ENCODE results near the gene CHIC2.

Gene CHIC2

DNA sequence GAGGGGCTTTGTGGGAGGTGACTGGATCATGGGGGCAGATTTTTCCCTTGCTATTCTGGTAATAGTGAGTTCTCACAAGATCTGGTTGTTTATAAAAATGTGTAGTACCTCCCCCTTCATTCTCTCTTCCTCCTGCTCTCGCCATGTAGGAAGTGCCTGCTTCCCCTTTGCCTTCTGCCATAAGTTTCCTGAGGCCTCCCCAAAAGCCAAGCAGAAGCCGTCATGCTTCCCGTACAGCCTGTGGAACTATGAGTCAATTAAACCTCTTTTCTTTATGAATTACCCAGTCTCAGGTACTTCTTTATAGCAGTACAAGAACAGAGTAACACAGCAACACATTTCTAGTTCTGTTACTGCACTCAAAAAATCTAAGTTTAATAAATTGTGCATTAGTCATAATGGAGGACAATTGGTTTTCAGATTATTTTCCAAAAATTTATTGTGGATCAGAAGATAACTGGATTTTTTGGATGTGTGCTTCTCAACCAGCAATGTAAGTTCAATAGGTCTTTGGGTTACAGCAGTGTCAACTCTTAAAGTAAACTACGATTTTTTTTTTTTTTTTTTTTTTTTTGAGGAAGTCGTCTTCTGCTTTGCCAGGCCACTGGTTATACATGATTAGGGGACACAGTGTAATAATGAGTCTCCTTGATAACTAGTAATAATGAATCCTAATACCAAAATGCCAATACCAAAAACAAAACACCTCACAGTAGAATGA, 69.9 kb downstream of the CHIC2 start:
- Histone ChIP-seq H3K36me3 (no peaks in the 10 kb centered on the region), H3K4me3 (ENCODE audit: low read depth, low read length) (no peak overlapping the region), H3K27me3 (no peaks in the 10 kb centered on the region), H3K9me3 (no peaks in the 10 kb centered on the region), H3K4me1 (no peaks in the 10 kb centered on the region)
- TF ChIP-seq CTCF (IDR thresholded peaks at IDR 0.05; ENCODE audit: low read depth, low read length): no peak
- no peak for DNase-seq

GRCh38 chr4:53992785-53993184, 71.6 kb downstream of the CHIC2 start:
- TF ChIP-seq CTCF (IDR thresholded peaks at IDR 0.05; ENCODE audit: low read depth, low read length): no peak
- no peaks in the 10 kb centered on the region for H3K9me3 ChIP-seq
- H3K4me1 ChIP-seq: no peaks in the 10 kb centered on the region
- DNase-seq: no peak
- no peak overlapping the region for H3K4me3 ChIP-seq (ENCODE audit: low read depth, low read length)
- no peaks in the 10 kb centered on the region for H3K27me3 ChIP-seq
- no peaks in the 10 kb centered on the region for H3K36me3 ChIP-seq

DNA sequence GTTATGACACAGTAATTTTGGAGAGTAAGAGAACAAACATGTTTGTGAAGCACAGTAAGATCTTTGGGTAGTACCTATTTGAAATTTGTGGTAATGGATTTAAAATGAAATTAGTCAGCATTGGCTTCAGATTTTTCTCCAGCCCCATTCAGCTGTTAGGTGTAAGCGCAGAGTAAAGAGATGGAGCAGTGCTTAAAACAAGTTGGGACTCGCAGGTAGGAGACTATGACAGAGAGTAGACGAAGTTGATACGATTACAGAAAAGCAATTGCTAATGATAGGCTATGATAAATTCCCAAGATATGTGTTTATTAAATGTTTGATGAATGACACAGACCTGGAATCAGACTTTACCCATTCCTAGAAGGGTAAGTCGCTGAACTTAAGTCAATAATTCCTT, 72.6 kb downstream of the CHIC2 start:
- Histone ChIP-seq H3K4me1 (no peaks in the 10 kb centered on the region), H3K36me3 (no peaks in the 10 kb centered on the region), H3K9me3 (no peaks in the 10 kb centered on the region), H3K4me3 (ENCODE audit: low read depth, low read length) (no peak overlapping the region), H3K27me3 (no peaks in the 10 kb centered on the region)
- TF ChIP-seq CTCF (IDR thresholded peaks at IDR 0.05; ENCODE audit: low read depth, low read length): no peak
- no peak for DNase-seq

DNA sequence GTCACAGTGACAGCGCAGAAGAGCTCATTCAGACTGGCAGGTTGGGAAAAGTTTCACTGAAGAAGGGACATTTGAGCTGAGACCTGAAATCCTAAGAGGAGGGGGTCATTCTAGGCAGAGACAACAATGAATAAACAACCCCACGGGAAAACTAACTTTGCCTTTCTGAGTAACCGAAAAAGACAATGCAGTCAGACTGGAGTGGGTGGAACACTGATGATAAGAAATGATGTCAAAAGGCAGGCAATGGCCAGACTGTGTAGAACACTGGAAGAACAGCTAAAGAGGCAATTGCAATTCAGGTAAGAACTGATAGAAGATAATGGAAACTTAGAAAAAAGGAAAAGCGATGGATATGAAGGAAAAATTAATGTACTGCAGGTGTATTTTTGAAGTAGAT, 73.8 kb downstream of the CHIC2 start:
- Histone ChIP-seq H3K4me1 (no peaks in the 10 kb centered on the region), H3K9me3 (no peaks in the 10 kb centered on the region), H3K27me3 (no peaks in the 10 kb centered on the region), H3K4me3 (ENCODE audit: low read depth, low read length) (no peak overlapping the region), H3K36me3 (no peaks in the 10 kb centered on the region)
- no peak for TF ChIP-seq CTCF (IDR thresholded peaks at IDR 0.05; ENCODE audit: low read depth, low read length)
- no peak for DNase-seq

DNA sequence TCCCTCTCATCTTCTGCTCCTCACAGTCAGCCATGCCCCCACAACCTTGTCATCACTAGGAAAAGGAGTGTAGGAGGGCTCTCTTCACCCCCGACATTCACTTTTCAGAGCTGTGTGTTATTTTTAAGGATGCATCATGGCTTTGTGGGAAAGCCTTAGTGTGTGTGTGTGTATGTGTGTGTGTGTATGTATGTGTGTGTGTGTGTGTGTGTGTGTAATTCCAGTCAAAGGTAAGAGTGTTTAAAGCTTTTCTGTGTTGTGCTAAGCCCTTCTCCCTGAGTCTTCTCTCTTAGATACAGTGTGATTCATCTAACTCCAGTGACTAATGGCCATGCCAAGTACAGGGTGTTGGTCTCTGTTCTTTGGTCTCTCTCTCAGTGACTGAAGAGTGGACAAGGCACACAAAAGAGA, 76.6 kb downstream of the CHIC2 start:
- TF ChIP-seq CTCF (IDR thresholded peaks at IDR 0.05; ENCODE audit: low read depth, low read length): no peak
- DNase-seq: no peak
- H3K27me3 ChIP-seq: no peaks in the 10 kb centered on the region
- H3K4me1 ChIP-seq: no peaks in the 10 kb centered on the region
- no peak overlapping the region for H3K4me3 ChIP-seq (ENCODE audit: low read depth, low read length)
- no peaks in the 10 kb centered on the region for H3K9me3 ChIP-seq
- H3K36me3 ChIP-seq: no peaks in the 10 kb centered on the region

DNA sequence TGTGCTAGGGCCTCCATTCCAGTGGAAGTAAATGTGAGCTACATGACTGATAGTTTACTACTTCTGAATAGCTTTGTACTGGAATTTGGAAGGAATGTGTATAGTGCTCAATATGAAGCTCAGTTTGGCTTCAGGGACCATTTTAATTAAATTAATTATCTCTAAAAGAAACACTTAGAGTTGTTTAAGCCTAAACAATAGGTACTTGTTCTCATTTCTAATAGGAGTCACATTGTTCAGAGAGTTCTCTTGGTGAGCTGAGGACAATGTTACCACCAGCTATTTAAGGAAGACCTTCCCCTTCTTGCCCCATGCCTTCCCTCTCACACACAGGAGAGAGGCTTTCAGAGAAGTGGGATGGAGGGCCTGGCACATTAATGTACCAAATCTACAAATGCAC, 78.3 kb downstream of the CHIC2 start:
- no peak overlapping the region for H3K4me3 ChIP-seq (ENCODE audit: low read depth, low read length)
- no peaks in the 10 kb centered on the region for H3K36me3 ChIP-seq
- TF ChIP-seq CTCF (IDR thresholded peaks at IDR 0.05; ENCODE audit: low read depth, low read length): no peak
- no peaks in the 10 kb centered on the region for H3K4me1 ChIP-seq
- no peaks in the 10 kb centered on the region for H3K9me3 ChIP-seq
- DNase-seq: no peak
- no peaks in the 10 kb centered on the region for H3K27me3 ChIP-seq

Data from BE2C (cell line).